ENCODE results near the gene TFAP2A.
A peak's percentile ranks its signal among the peaks of the same experiment; 100 is the strongest.

Gene TFAP2A

DNA sequence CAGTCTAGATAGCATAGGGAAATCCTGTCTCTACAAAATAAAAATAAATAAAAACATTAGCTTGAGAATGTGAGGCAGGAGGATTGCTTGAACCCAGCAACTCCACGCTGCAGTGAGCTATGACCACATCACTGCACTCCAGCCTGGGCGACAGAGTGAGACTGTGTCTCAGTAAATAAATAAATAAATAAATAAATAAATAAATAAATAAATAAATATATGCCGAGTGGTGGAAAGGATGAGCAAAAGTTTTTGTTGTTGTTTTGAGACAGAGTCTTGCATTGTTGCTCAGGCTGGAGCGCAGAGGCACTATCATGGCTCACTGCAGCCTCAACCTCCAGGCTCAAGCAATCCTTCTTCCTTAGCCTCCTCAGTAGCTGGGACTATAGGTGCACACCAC lies 53.4 kb downstream of the TFAP2A start (continued):
- TF ChIP-seq ZNF211 (tag by site-specific recombination; IDR thresholded peaks at IDR 0.05; ENCODE audit: low read depth), result no peak
- TF ChIP-seq, protein P1, sequence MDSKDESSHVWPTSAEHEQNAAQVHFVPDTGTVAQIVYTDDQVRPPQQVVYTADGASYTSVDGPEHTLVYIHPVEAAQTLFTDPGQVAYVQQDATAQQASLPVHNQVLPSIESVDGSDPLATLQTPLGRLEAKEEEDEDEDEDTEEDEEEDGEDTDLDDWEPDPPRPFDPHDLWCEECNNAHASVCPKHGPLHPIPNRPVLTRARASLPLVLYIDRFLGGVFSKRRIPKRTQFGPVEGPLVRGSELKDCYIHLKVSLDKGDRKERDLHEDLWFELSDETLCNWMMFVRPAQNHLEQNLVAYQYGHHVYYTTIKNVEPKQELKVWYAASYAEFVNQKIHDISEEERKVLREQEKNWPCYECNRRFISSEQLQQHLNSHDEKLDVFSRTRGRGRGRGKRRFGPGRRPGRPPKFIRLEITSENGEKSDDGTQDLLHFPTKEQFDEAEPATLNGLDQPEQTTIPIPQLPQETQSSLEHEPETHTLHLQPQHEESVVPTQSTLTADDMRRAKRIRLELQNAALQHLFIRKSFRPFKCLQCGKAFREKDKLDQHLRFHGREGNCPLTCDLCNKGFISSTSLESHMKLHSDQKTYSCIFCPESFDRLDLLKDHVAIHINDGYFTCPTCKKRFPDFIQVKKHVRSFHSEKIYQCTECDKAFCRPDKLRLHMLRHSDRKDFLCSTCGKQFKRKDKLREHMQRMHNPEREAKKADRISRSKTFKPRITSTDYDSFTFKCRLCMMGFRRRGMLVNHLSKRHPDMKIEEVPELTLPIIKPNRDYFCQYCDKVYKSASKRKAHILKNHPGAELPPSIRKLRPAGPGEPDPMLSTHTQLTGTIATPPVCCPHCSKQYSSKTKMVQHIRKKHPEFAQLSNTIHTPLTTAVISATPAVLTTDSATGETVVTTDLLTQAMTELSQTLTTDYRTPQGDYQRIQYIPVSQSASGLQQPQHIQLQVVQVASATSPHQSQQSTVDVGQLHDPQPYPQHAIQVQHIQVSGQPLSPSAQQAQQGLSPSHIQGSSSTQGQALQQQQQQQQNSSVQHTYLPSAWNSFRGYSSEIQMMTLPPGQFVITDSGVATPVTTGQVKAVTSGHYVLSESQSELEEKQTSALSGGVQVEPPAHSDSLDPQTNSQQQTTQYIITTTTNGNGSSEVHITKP (tag by site-specific recombination; IDR thresholded peaks at IDR 0.05), result no peak
- TF ChIP-seq BCL11B (tag by site-specific recombination; IDR thresholded peaks at IDR 0.05; ENCODE audit: low read depth), result no peak
- no peak for TF ChIP-seq SETDB1 (IDR thresholded peaks at IDR 0.05; ENCODE audit: insufficient read length, low read length)
- TF ChIP-seq ZNF629 (tag by site-specific recombination; IDR thresholded peaks at IDR 0.05), result peak; percentile 48; the same call in 1 of the 2 replicates
- no peak for TF ChIP-seq ZFP41 (tag by site-specific recombination; IDR thresholded peaks at IDR 0.05; ENCODE audit: borderline replicate concordance)
- TF ChIP-seq ZNF473 (tag by site-specific recombination; IDR thresholded peaks at IDR 0.05), result no peak
- TF ChIP-seq ZNF394 (tag by site-specific recombination; IDR thresholded peaks at IDR 0.05; ENCODE audit: borderline replicate concordance), result peak; percentile 94
- 0 out of 2 replicates have a peak, but pooled peaks have one; percentile 13 for TF ChIP-seq FEZF1 (tag by site-specific recombination; IDR thresholded peaks at IDR 0.05)
- TF ChIP-seq ZNF785 (tag by site-specific recombination; IDR thresholded peaks at IDR 0.05), result no peak
- TF ChIP-seq, protein P2, sequence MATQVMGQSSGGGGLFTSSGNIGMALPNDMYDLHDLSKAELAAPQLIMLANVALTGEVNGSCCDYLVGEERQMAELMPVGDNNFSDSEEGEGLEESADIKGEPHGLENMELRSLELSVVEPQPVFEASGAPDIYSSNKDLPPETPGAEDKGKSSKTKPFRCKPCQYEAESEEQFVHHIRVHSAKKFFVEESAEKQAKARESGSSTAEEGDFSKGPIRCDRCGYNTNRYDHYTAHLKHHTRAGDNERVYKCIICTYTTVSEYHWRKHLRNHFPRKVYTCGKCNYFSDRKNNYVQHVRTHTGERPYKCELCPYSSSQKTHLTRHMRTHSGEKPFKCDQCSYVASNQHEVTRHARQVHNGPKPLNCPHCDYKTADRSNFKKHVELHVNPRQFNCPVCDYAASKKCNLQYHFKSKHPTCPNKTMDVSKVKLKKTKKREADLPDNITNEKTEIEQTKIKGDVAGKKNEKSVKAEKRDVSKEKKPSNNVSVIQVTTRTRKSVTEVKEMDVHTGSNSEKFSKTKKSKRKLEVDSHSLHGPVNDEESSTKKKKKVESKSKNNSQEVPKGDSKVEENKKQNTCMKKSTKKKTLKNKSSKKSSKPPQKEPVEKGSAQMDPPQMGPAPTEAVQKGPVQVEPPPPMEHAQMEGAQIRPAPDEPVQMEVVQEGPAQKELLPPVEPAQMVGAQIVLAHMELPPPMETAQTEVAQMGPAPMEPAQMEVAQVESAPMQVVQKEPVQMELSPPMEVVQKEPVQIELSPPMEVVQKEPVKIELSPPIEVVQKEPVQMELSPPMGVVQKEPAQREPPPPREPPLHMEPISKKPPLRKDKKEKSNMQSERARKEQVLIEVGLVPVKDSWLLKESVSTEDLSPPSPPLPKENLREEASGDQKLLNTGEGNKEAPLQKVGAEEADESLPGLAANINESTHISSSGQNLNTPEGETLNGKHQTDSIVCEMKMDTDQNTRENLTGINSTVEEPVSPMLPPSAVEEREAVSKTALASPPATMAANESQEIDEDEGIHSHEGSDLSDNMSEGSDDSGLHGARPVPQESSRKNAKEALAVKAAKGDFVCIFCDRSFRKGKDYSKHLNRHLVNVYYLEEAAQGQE (tag by site-specific recombination; IDR thresholded peaks at IDR 0.05), result peak; percentile 68
- TF ChIP-seq ZNF324 (tag by site-specific recombination; IDR thresholded peaks at IDR 0.05), result no peak
- TF ChIP-seq ZNF776 (tag by site-specific recombination; IDR thresholded peaks at IDR 0.05; ENCODE audit: borderline replicate concordance), result no peak
- TF ChIP-seq, protein P3, sequence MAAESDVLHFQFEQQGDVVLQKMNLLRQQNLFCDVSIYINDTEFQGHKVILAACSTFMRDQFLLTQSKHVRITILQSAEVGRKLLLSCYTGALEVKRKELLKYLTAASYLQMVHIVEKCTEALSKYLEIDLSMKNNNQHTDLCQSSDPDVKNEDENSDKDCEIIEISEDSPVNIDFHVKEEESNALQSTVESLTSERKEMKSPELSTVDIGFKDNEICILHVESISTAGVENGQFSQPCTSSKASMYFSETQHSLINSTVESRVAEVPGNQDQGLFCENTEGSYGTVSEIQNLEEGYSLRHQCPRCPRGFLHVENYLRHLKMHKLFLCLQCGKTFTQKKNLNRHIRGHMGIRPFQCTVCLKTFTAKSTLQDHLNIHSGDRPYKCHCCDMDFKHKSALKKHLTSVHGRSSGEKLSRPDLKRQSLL (tag by site-specific recombination; IDR thresholded peaks at IDR 0.05), result no peak
- TF ChIP-seq, protein P4, sequence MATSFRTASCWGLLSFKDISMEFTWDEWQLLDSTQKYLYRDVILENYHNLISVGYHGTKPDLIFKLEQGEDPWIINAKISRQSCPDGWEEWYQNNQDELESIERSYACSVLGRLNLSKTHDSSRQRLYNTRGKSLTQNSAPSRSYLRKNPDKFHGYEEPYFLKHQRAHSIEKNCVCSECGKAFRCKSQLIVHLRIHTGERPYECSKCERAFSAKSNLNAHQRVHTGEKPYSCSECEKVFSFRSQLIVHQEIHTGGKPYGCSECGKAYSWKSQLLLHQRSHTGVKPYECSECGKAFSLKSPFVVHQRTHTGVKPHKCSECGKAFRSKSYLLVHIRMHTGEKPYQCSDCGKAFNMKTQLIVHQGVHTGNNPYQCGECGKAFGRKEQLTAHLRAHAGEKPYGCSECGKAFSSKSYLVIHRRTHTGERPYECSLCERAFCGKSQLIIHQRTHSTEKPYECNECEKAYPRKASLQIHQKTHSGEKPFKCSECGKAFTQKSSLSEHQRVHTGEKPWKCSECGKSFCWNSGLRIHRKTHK (tag by site-specific recombination; IDR thresholded peaks at IDR 0.05), result no peak
- no peak for TF ChIP-seq ZNF571 (tag by site-specific recombination; IDR thresholded peaks at IDR 0.05)
- TF ChIP-seq ZNF223 (tag by site-specific recombination; IDR thresholded peaks at IDR 0.05), result peak; percentile 54; the same call in 1 of the 2 replicates
- TF ChIP-seq ZNF701 (tag by site-specific recombination; IDR thresholded peaks at IDR 0.05), result no peak
- TF ChIP-seq ZBTB1 (tag by site-specific recombination; IDR thresholded peaks at IDR 0.05), result no peak
- no peak for TF ChIP-seq ZNF19 (tag by site-specific recombination; IDR thresholded peaks at IDR 0.05; ENCODE audit: low read depth)
- no peak for TF ChIP-seq ZNF184 (tag by site-specific recombination; IDR thresholded peaks at IDR 0.05)
- TF ChIP-seq ZNF530 (tag by site-specific recombination; IDR thresholded peaks at IDR 0.05; ENCODE audit: low read depth), result peak; percentile 42; the same call in 1 of the 2 replicates
- TF ChIP-seq ZNF621 (tag by site-specific recombination; IDR thresholded peaks at IDR 0.05), result no peak
- TF ChIP-seq, protein P5, sequence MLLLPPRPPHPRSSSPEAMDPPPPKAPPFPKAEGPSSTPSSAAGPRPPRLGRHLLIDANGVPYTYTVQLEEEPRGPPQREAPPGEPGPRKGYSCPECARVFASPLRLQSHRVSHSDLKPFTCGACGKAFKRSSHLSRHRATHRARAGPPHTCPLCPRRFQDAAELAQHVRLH (tag by site-specific recombination; IDR thresholded peaks at IDR 0.05), result 0 out of 2 replicates have a peak, but pooled peaks have one; percentile 71
- no peak for TF ChIP-seq ZNF112 (tag by site-specific recombination; IDR thresholded peaks at IDR 0.05)
- TF ChIP-seq SCRT1 (tag by site-specific recombination; IDR thresholded peaks at IDR 0.05; ENCODE audit: borderline replicate concordance), result no peak
- TF ChIP-seq WT1 (tag by site-specific recombination; IDR thresholded peaks at IDR 0.05), result no peak
- peak; percentile 71 for TF ChIP-seq ZNF623 (tag by site-specific recombination; IDR thresholded peaks at IDR 0.05)
- TF ChIP-seq MYNN (tag by site-specific recombination; IDR thresholded peaks at IDR 0.05; ENCODE audit: borderline replicate concordance), result no peak
- TF ChIP-seq ZNF707 (tag by site-specific recombination; IDR thresholded peaks at IDR 0.05), result no peak
- TF ChIP-seq ZNF114 (tag by site-specific recombination; IDR thresholded peaks at IDR 0.05), result no peak
- no peak for TF ChIP-seq ZNF658 (tag by site-specific recombination; IDR thresholded peaks at IDR 0.05)

Data from HEK293 (cell line).